Measurements from ENCODE around the gene CEP128. TPM values are rescaled to one million over a fixed set of nuclear protein-coding genes. Genes with fewer than 3 reads are reported as not detected.

Gene CEP128
- polyA plus RNA-seq, 1 donor (not counting 4 experiments of a cell fraction or from before 2014, with no cell fraction given) = 2.6 TPM

GRCh38 chr14:80475074-80475473 is 466.5 kb downstream of the CEP128 start:
- H2AFZ ChIP-seq (ENCODE audit: control insufficient read depth, low read length) = no peak overlapping the region
- H3K9me1 ChIP-seq (ENCODE audit: control insufficient read depth, extremely low read depth, insufficient read depth, low read length) = no peaks in the 10 kb centered on the region
- TF ChIP-seq CTCF (optimal IDR thresholded peaks at IDR 0.05 in 1 of 3, IDR thresholded peaks at IDR 0.05 in 1 of 3, conservative IDR thresholded peaks at IDR 0.05 in 1 of 3; ENCODE audit: extremely low read depth in 1 of 3, insufficient read depth in 2 of 3, low read length in 3 of 3) = no peak
- no peak for TF ChIP-seq EZH2 (IDR thresholded peaks at IDR 0.05; ENCODE audit: low read length)
- H3K9me3 ChIP-seq (ENCODE audit: control insufficient read depth, low read depth, low read length) = no peaks in the 10 kb centered on the region
- no peak overlapping the region for H3K4me2 ChIP-seq (ENCODE audit: control insufficient read depth, extremely low read depth, insufficient read depth, low read depth, low read length)
- H3K36me3 ChIP-seq (ENCODE audit: control insufficient read depth in 2 of 2, extremely low read depth in 1 of 2, insufficient read depth in 2 of 2, low read length in 2 of 2) = no peaks in the 10 kb centered on the region
- no peaks in the 10 kb centered on the region for H3K79me2 ChIP-seq (ENCODE audit: control insufficient read depth, insufficient read depth, low read length)
- no peaks in the 10 kb centered on the region for H4K20me1 ChIP-seq (ENCODE audit: control insufficient read depth, extremely low read depth, insufficient read depth, low read length)
- DNase-seq (ENCODE audit: low read depth, low spot score) (no peak), FAIRE-seq (no peak)
- dilution Hi-C loops (cut with MboI; ENCODE audit: extremely low pct_ligation_motif_present, low sequenced_read_pairs) = no loop called here
- H3K4me1 ChIP-seq (ENCODE audit: control insufficient read depth, extremely low read depth, insufficient read depth, low read length) = no peaks in the 10 kb centered on the region
- no peak overlapping the region for H3K27ac ChIP-seq (ENCODE audit: control insufficient read depth, insufficient read depth, low read length)
- no peak overlapping the region for H3K9ac ChIP-seq (ENCODE audit: control insufficient read depth, extremely low read depth, insufficient read depth, low read length)
- no peaks in the 10 kb centered on the region for H3K27me3 ChIP-seq (ENCODE audit: control insufficient read depth, extremely low read depth, insufficient read depth, low read length)
- H3K4me3 ChIP-seq (ENCODE audit: control insufficient read depth in 2 of 3, extremely low read depth in 1 of 3, insufficient read depth in 2 of 3, low read depth in 1 of 3, low read length in 3 of 3) = no peak overlapping the region

GRCh38 chr14:80468331-80469122 is 473.0 kb downstream of the CEP128 start:
- H3K4me1 ChIP-seq (ENCODE audit: control insufficient read depth, extremely low read depth, insufficient read depth, low read length) = no peaks in the 10 kb centered on the region
- H3K79me2 ChIP-seq (ENCODE audit: control insufficient read depth, insufficient read depth, low read length) = no peaks in the 10 kb centered on the region
- no peak overlapping the region for H3K27ac ChIP-seq (ENCODE audit: control insufficient read depth, insufficient read depth, low read length)
- no peaks in the 10 kb centered on the region for H3K27me3 ChIP-seq (ENCODE audit: control insufficient read depth, extremely low read depth, insufficient read depth, low read length)
- H2AFZ ChIP-seq (ENCODE audit: control insufficient read depth, low read length) = no peak overlapping the region
- DNase-seq (ENCODE audit: low read depth, low spot score) (no peak), FAIRE-seq (no peak)
- no peak for TF ChIP-seq CTCF (optimal IDR thresholded peaks at IDR 0.05 in 1 of 3, IDR thresholded peaks at IDR 0.05 in 1 of 3, conservative IDR thresholded peaks at IDR 0.05 in 1 of 3; ENCODE audit: extremely low read depth in 1 of 3, insufficient read depth in 2 of 3, low read length in 3 of 3)
- TF ChIP-seq EZH2 (IDR thresholded peaks at IDR 0.05; ENCODE audit: low read length) = no peak
- H3K4me3 ChIP-seq (ENCODE audit: control insufficient read depth in 2 of 3, extremely low read depth in 1 of 3, insufficient read depth in 2 of 3, low read depth in 1 of 3, low read length in 3 of 3) = no peak overlapping the region
- H3K9me1 ChIP-seq (ENCODE audit: control insufficient read depth, extremely low read depth, insufficient read depth, low read length) = no peaks in the 10 kb centered on the region
- no peaks in the 10 kb centered on the region for H4K20me1 ChIP-seq (ENCODE audit: control insufficient read depth, extremely low read depth, insufficient read depth, low read length)
- H3K9ac ChIP-seq (ENCODE audit: control insufficient read depth, extremely low read depth, insufficient read depth, low read length) = no peak overlapping the region
- dilution Hi-C loops (cut with MboI; ENCODE audit: extremely low pct_ligation_motif_present, low sequenced_read_pairs) = no loop called here
- H3K36me3 ChIP-seq (ENCODE audit: control insufficient read depth in 2 of 2, extremely low read depth in 1 of 2, insufficient read depth in 2 of 2, low read length in 2 of 2) = no peaks in the 10 kb centered on the region
- H3K4me2 ChIP-seq (ENCODE audit: control insufficient read depth, extremely low read depth, insufficient read depth, low read depth, low read length) = no peak overlapping the region
- no peaks in the 10 kb centered on the region for H3K9me3 ChIP-seq (ENCODE audit: control insufficient read depth, low read depth, low read length)
